SKM-1 treated with dmso at 0.1 percent for 144 hours (cell line): ENCODE measurements around the gene LIN52.

ENCODE experiments used
- DNase-seq: peaks from one replicate; lab custom pipeline; 2025; ENCODE audit not compliant: unreplicated experiment; lab: John Stamatoyannopoulos, UW

LIN52 gene, protein sequence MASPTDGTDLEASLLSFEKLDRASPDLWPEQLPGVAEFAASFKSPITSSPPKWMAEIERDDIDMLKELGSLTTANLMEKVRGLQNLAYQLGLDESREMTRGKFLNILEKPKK

GRCh38 chr14:74084277-74085046 is at the start of gene LIN52, which contains the start of gene ALDH6A1:
TSS of gene LIN52 (plus strand) at chr14:74084956. CDS start at chr14:74084975, 19 bp downstream.
TSS of gene ALDH6A1 (minus strand) at chr14:74084453. CDS start at chr14:74084394, 59 bp downstream.
- DNase-seq = peak; percentile 98

DNA sequence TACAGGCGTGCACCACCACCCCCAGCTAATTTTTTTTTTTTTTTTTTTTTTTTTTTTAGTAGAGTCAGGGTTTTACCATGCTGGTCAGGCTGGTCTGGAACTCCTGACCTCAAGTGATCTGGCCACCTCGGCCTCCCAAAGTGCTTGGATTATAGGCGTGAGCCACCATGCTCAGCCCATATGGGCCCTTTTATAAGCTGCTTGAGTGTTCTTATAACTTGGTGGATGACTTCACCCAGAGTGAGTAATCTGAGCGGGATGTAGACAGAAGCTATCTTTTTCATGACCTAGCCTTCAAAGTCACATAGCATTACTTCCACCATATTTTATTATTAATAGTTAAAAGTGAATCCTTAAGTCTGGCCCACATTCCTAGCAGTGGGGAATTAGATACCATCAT is 49.2 kb upstream of the LIN52 start:
- no peak for DNase-seq

GRCh38 chr14:74038020-74038859 is 46.5 kb upstream of the LIN52 start:
- no peak for DNase-seq

- no peak for DNase-seq
Measured at GRCh38 chr14:74042296-74042695, 42.5 kb upstream of the LIN52 start.

DNA sequence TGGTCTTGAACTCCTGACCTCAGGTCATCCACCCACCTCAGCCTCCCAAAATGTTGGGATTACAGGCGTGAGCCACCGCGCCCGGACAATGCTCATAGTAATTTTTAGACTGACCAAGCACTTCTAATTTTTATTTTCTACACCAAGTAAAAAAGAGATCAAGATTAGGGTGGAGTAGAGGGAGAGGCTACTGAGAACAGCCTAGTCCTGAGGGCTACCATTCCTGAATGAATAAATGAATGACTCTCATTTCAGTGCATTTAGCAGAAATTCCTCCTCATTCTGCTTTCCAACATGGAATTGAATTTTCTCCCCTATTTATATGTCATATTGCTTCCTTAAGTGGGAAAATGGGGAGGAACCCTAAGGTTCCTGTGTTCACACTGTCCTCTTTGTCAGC is 39.2 kb upstream of the LIN52 start:
- DNase-seq = no peak

DNA sequence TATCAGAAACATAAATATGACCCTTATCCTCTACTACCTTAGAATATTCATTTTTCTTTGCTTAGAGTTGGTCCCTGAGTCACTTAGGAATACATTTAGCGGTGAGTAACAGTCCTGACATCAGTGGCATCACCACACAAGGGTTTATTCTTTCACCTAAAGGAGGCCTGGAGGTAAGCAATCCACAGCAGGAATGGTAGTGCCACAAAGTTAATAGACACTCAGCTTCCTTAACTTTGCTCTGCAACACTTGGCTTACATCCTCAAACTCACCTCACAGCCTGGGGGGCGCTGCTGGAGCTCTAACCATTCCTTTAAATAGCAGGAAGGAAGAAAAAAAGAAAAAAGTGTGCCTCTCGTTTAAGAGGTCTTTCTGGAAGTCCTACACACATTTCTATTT is 36.5 kb upstream of the LIN52 start:
- DNase-seq = no peak

DNA sequence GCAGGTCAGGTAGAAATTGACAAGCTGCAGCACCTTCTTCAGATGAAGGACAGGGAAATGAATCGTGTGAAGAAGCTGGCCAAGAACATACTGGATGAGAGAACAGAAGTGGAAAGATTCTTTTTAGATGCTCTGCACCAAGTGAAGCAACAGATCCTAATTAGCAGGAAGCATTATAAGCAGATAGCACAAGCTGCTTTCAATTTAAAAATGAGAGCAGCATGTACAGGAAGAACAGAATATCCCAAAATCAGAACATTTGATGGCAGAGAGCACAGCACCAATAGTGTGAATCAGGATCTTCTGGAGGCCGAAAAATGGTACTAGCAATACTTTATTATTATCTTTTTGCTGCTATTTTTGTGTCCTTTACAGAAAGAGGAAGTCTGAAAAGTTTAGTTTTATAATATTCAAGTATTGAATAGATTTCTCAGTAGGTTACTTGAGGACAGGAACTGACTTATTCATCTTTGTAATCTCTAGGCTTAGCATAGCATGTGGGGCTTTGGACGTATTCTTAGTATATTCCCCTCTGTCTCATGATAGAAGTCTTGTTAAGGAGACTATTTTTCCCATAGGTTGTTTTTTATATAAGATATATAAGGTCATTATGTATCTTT is 34.8 kb upstream of the LIN52 start:
- DNase-seq = no peak

DNA sequence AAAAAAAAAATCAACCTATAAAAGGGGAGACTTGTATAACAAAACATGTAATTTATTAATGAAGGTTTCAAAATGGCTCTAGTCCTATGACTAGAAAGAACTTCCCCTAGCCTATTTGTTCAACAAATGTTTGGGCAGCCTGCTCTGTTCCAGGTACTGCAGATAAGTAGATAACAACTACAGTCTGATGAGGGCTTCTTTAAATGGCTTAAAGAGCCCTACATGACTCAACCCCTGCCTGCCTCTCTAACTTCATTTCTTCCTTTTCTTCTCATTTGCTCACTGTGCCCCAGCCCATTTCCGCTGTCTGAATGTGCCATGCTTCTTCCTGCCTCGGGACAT is 22.0 kb upstream of the LIN52 start:
- no peak for DNase-seq

DNA sequence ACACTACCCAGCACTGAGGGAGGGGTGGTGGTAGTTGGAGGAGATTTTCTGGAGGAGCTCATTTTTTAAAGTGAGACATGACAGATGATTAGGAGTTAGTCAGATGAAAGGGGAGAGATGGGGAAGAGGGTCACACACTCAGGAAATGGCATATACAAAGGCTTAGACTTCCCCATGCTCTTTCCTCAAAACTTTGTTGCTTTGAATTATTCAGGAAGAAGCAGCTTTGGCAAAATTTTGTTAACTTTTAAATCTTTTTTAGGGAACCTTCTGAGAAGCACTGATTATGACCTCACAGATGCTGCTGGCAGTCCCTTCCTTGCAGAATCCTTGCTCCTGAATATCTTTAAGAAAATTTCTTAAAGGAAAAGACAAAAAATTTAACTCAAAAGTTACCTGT is 20.3 kb upstream of the LIN52 start:
- DNase-seq = no peak

DNA sequence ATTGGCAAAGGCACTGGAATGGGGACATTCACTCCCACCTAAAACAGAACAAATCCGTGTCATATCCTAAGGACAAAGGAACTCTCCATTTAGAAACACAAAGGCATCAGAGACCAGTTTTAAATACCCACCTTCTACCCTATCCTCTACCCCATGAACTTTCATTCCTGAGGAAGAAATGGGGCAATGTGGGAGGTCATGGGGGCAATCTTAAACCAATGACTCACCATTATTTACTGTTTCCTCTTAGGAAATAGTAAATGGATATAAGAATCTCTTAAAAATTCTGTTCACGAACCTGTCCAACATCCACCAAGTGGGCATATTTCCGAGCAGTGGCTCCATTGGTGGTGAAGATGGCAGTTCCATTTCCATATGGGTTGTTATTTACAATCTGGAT is 19.9 kb upstream of the LIN52 start:
- no peak for DNase-seq

GRCh38 chr14:74065746-74066575 is 18.8 kb upstream of the LIN52 start:
- DNase-seq = no peak

DNA sequence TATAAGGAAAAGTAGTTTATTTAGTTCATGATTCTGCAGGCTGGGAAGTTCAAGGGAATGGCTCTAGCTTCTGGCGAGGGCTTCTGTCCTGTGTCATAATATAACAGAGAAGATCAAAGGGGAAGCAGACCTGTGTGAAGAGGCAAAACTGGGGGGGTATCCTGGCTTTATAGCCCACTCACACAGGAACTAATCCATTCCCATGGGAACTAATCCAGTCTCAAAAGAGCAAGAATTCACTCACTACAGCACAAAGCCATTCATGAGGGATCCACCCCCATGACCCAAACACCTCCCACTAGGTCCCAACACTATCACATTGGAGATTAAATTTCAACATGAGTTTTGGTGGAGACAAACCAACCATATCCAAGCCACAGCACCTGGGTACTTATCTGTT is 7.4 kb upstream of the LIN52 start:
- DNase-seq = no peak

GRCh38 chr14:74080820-74081460 is 3.8 kb upstream of the LIN52 start:
- DNase-seq = no peak

DNA sequence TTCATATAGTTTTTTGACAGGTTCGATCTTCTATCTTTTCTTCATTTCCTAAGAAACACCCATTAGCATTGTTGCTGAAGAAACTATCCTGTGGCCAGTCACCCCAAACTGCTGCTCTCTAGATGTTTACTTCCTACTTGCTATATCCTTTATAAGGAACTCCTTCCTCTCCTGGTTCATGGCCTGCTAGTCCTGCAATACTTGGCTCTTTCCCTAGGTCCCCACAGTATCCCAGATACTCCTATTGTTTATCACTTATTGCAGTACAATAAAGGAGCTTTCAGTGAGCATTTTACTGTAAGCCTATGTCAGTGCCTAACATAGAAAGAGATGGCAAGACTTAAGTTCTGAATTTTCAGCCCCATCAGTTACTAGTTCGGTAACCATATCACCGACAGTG is 3.3 kb upstream of the LIN52 start:
- no peak for DNase-seq

GRCh38 chr14:74083161-74083560 is 1.6 kb upstream of the LIN52 start:
- DNase-seq = no peak

GRCh38 chr14:74083784-74084276 is 926 bp upstream of the LIN52 start:
- no peak for DNase-seq

DNA sequence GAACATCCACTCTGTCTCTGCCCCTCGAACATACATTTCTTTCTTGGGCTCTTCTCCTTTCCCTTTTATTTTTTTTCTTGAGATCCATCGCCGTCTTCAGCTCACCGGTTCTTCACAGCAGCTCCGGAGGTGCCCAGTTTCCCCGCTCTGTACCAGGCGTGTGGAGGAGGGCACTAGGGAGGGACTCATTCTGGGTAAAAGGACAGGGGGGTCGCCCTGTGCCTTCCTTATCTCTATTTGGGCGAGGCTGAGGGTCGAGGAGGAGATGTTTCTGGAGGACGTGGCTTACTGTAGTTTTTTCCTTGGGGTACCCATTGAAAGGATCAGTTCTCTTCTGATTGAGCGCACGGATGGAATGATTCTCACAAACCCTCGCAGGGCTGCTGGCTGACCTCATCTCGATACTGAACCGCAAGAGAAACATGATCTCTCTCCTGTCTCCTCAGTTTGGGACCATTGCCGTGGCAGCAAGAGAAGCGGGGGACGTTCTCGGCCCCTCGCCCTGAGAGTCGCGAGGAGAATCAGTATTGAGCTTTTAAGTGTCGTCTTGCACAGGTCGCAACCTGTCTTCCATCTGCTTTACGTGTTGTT is 386 bp downstream of the LIN52 start:
- no peak for DNase-seq

GRCh38 chr14:74085828-74086227 is 1.1 kb downstream of the LIN52 start:
- DNase-seq = no peak

GRCh38 chr14:74089251-74090020 is 4.7 kb downstream of the LIN52 start:
- DNase-seq = no peak
